ENCODE data around the gene CSF2. TPM values are rescaled to one million over a fixed set of nuclear protein-coding genes. Genes with fewer than 3 reads are reported as not detected.

CSF2 gene
- total RNA-seq, 1 experiment from 2014 or later = not detected

- ChIA-PET CTCF (interaction anchor here (0.5 kb wide), 1 partner anchor 493 kb away, joined by 10 read pairs; no protein-coding TSS in a partner anchor), POLR2A (no interaction called here)
- H3K36me3 ChIP-seq (ENCODE audit: control insufficient read depth, insufficient read depth, low read length) = no peaks in the 10 kb centered on the region
- no peak overlapping the region for H3K4me3 Mint-ChIP-seq (ENCODE audit: unreplicated experiment)
- H3K4me1 Mint-ChIP-seq (ENCODE audit: low read depth, unreplicated experiment) = no peaks in the 10 kb centered on the region
- H3K9me3 Mint-ChIP-seq (ENCODE audit: unreplicated experiment) = no peaks in the 10 kb centered on the region
- H3K4me1 ChIP-seq = no peaks in the 10 kb centered on the region
- no peak overlapping the region for H3K27ac Mint-ChIP-seq (ENCODE audit: unreplicated experiment)
- DNase-seq = no peak
- BruUV-seq (replicated peaks) = no TSS peak
- H3K9me3 ChIP-seq = no peaks in the 10 kb centered on the region
- intact Hi-C loops (cut with micrococcal nuclease; ENCODE audit: unreplicated experiment) = no loop called here
- H3K4me3 ChIP-seq (ENCODE audit: low read depth, low read length) = no peak overlapping the region
- H3K36me3 Mint-ChIP-seq (ENCODE audit: insufficient read depth, unreplicated experiment) = no peaks in the 10 kb centered on the region
- TF ChIP-seq, protein P1, sequence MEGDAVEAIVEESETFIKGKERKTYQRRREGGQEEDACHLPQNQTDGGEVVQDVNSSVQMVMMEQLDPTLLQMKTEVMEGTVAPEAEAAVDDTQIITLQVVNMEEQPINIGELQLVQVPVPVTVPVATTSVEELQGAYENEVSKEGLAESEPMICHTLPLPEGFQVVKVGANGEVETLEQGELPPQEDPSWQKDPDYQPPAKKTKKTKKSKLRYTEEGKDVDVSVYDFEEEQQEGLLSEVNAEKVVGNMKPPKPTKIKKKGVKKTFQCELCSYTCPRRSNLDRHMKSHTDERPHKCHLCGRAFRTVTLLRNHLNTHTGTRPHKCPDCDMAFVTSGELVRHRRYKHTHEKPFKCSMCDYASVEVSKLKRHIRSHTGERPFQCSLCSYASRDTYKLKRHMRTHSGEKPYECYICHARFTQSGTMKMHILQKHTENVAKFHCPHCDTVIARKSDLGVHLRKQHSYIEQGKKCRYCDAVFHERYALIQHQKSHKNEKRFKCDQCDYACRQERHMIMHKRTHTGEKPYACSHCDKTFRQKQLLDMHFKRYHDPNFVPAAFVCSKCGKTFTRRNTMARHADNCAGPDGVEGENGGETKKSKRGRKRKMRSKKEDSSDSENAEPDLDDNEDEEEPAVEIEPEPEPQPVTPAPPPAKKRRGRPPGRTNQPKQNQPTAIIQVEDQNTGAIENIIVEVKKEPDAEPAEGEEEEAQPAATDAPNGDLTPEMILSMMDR (IDR thresholded peaks at IDR 0.05; ENCODE audit: insufficient read depth in 1 of 2, low read depth in 1 of 2, low read length in 1 of 2, severe bottlenecking in 1 of 2, unreplicated experiment in 1 of 2) = no peak
- H3K27me3 Mint-ChIP-seq (ENCODE audit: insufficient read depth, unreplicated experiment) = peaks cover 23% of the 10 kb centered on the region
- H3K27me3 ChIP-seq (replicated peaks; ENCODE audit: control insufficient read depth, insufficient read depth, low read length) = no peaks in the 10 kb centered on the region
These were observed 48.1 kb upstream of the CSF2 start for GRCh38 chr5:132025403-132025971.

DNA sequence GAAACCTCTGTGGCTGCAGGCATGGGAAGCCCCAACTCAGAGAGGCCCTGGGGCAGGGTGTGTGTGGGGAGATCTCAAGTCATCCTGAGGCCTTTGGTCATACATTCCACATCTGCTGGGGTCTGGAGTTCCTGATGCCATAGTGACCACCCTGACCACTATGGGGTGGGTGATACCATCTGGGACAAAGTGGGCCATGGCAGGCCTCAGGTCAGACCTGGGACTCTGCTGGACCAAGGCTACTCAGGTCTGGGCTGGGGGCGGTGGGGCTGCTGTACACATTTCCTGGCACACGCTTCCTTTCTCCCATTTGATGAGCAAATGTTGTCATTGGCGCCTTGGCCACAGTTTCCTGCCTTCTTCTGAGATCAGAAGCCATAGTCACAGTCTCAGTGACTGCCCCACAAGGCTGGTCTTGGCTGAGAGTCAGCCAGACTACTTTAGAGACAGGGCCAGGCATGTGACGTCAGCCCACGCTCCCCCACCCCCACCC is 47.0 kb upstream of the CSF2 start:
- H3K4me1 ChIP-seq = no peaks in the 10 kb centered on the region
- no peaks in the 10 kb centered on the region for H3K36me3 ChIP-seq (ENCODE audit: control insufficient read depth, insufficient read depth, low read length)
- ChIA-PET CTCF (no interaction called here), POLR2A (no interaction called here)
- Mint-ChIP-seq H3K9me3 (ENCODE audit: unreplicated experiment) (no peaks in the 10 kb centered on the region), H3K36me3 (ENCODE audit: insufficient read depth, unreplicated experiment) (no peaks in the 10 kb centered on the region), H3K4me3 (ENCODE audit: unreplicated experiment) (no peak overlapping the region), H3K4me1 (ENCODE audit: low read depth, unreplicated experiment) (no peaks in the 10 kb centered on the region), H3K27me3 (ENCODE audit: insufficient read depth, unreplicated experiment) (peaks cover 18% of the 10 kb centered on the region), H3K27ac (ENCODE audit: unreplicated experiment) (no peak overlapping the region)
- no peak for DNase-seq
- TF ChIP-seq, protein P1 (IDR thresholded peaks at IDR 0.05; ENCODE audit: insufficient read depth in 1 of 2, low read depth in 1 of 2, low read length in 1 of 2, severe bottlenecking in 1 of 2, unreplicated experiment in 1 of 2) = no peak
- no peaks in the 10 kb centered on the region for H3K9me3 ChIP-seq
- intact Hi-C loops (cut with micrococcal nuclease; ENCODE audit: unreplicated experiment) = no loop called here
- H3K4me3 ChIP-seq (ENCODE audit: low read depth, low read length) = no peak overlapping the region
- no peaks in the 10 kb centered on the region for H3K27me3 ChIP-seq (replicated peaks; ENCODE audit: control insufficient read depth, insufficient read depth, low read length)
- no TSS peak for BruUV-seq (replicated peaks)

- no peaks in the 10 kb centered on the region for H3K36me3 Mint-ChIP-seq (ENCODE audit: insufficient read depth, unreplicated experiment)
- H3K4me3 Mint-ChIP-seq (ENCODE audit: unreplicated experiment) = no peak overlapping the region
- no peak overlapping the region for H3K4me3 ChIP-seq (ENCODE audit: low read depth, low read length)
- TF ChIP-seq, protein P1 (IDR thresholded peaks at IDR 0.05; ENCODE audit: insufficient read depth in 1 of 2, low read depth in 1 of 2, low read length in 1 of 2, severe bottlenecking in 1 of 2, unreplicated experiment in 1 of 2) = no peak
- POLR2A ChIA-PET = no interaction called here
- no peaks in the 10 kb centered on the region for H3K9me3 ChIP-seq
- H3K9me3 Mint-ChIP-seq (ENCODE audit: unreplicated experiment) = no peaks in the 10 kb centered on the region
- no peak for DNase-seq
- BruUV-seq (replicated peaks) = no TSS peak
- no peaks in the 10 kb centered on the region for H3K4me1 ChIP-seq
- H3K36me3 ChIP-seq (ENCODE audit: control insufficient read depth, insufficient read depth, low read length) = no peaks in the 10 kb centered on the region
- no peaks in the 10 kb centered on the region for H3K27me3 ChIP-seq (replicated peaks; ENCODE audit: control insufficient read depth, insufficient read depth, low read length)
- peaks cover 18% of the 10 kb centered on the region for H3K27me3 Mint-ChIP-seq (ENCODE audit: insufficient read depth, unreplicated experiment)
- intact Hi-C loops (cut with micrococcal nuclease; ENCODE audit: unreplicated experiment) = no loop called here
- no peak overlapping the region for H3K27ac Mint-ChIP-seq (ENCODE audit: unreplicated experiment)
- H3K4me1 Mint-ChIP-seq (ENCODE audit: low read depth, unreplicated experiment) = no peaks in the 10 kb centered on the region
- CTCF ChIA-PET = no interaction called here
These were observed 46.6 kb upstream of the CSF2 start for GRCh38 chr5:132027027-132027426.

Measured in Caco-2 (cell line).